Measurements from ENCODE around the gene JSRP1. TPM values are rescaled to one million over a fixed set of nuclear protein-coding genes. Genes with fewer than 3 reads are reported as not detected.

Gene JSRP1
- total RNA-seq, 1 donor from 2014 or later, result 0.36 TPM

- no peaks in the 10 kb centered on the region for H3K27me3 ChIP-seq (ENCODE audit: low read depth)
- H3K27ac ChIP-seq (replicated peaks), result no peak overlapping the region
- no peak for TF ChIP-seq CTCF (IDR thresholded peaks at IDR 0.05; ENCODE audit: borderline replicate concordance)
- peaks cover 80% of the 10 kb centered on the region for H3K36me3 ChIP-seq
- H3K9me3 ChIP-seq (replicated peaks), result no peaks in the 10 kb centered on the region
- intact Hi-C loops (cut with micrococcal nuclease), result no loop called here
- no peak for DNase-seq
- no peak overlapping the region for H3K4me3 ChIP-seq
- peaks cover 25% of the 10 kb centered on the region for H3K4me1 ChIP-seq
Observed at GRCh38 chr19:2210206-2210605, 46.0 kb downstream of the JSRP1 start.

- no peak for TF ChIP-seq CTCF (IDR thresholded peaks at IDR 0.05; ENCODE audit: borderline replicate concordance)
- Histone ChIP-seq H3K9me3 (replicated peaks) (no peaks in the 10 kb centered on the region), H3K4me1 (peaks cover 25% of the 10 kb centered on the region), H3K27ac (replicated peaks) (peak overlapping the region; percentile 62), H3K4me3 (no peak overlapping the region), H3K36me3 (peaks cover 76% of the 10 kb centered on the region), H3K27me3 (ENCODE audit: low read depth) (no peaks in the 10 kb centered on the region)
- DNase-seq, result no peak
- intact Hi-C loops (cut with micrococcal nuclease), result no loop called here
Observed at GRCh38 chr19:2209408-2209807, 46.8 kb downstream of the JSRP1 start.

- DNase-seq, result peak; percentile 49
- Histone ChIP-seq H3K4me1 (peaks cover 25% of the 10 kb centered on the region), H3K9me3 (replicated peaks) (no peaks in the 10 kb centered on the region), H3K36me3 (peaks cover 74% of the 10 kb centered on the region), H3K27ac (replicated peaks) (peak overlapping the region; percentile 62), H3K27me3 (ENCODE audit: low read depth) (no peaks in the 10 kb centered on the region), H3K4me3 (no peak overlapping the region)
- intact Hi-C loops (cut with micrococcal nuclease), result no loop called here
- no peak for TF ChIP-seq CTCF (IDR thresholded peaks at IDR 0.05; ENCODE audit: borderline replicate concordance)
Observed at GRCh38 chr19:2208975-2209374, 47.2 kb downstream of the JSRP1 start.

GRCh38 chr19:2207991-2208860 is 48.0 kb downstream of the JSRP1 start:
- Histone ChIP-seq H3K27me3 (ENCODE audit: low read depth) (no peaks in the 10 kb centered on the region), H3K36me3 (peaks cover 72% of the 10 kb centered on the region), H3K9me3 (replicated peaks) (no peaks in the 10 kb centered on the region), H3K4me1 (peaks cover 25% of the 10 kb centered on the region), H3K27ac (replicated peaks) (peak overlapping the region; percentile 62), H3K4me3 (peak overlapping the region; percentile 18)
- peak; percentile 46 for TF ChIP-seq CTCF (IDR thresholded peaks at IDR 0.05; ENCODE audit: borderline replicate concordance)
- intact Hi-C loops (cut with micrococcal nuclease), result no loop called here
- DNase-seq, result peak; percentile 75

- no peak for TF ChIP-seq CTCF (IDR thresholded peaks at IDR 0.05; ENCODE audit: borderline replicate concordance)
- no peak overlapping the region for H3K4me3 ChIP-seq
- H3K9me3 ChIP-seq (replicated peaks), result no peaks in the 10 kb centered on the region
- no peak overlapping the region for H3K27ac ChIP-seq (replicated peaks)
- no peaks in the 10 kb centered on the region for H3K27me3 ChIP-seq (ENCODE audit: low read depth)
- intact Hi-C loops (cut with micrococcal nuclease), result no loop called here
- peaks cover 25% of the 10 kb centered on the region for H3K4me1 ChIP-seq
- H3K36me3 ChIP-seq, result peaks cover 59% of the 10 kb centered on the region
- DNase-seq, result no peak
Observed at GRCh38 chr19:2207008-2207407, 49.2 kb downstream of the JSRP1 start.
